ENCODE measurements around the gene SRPRB. TPM values are rescaled to one million over a fixed set of nuclear protein-coding genes. Genes with fewer than 3 reads are reported as not detected.

The SRPRB gene
- total RNA-seq, 1 donor from 2014 or later = 61.5 TPM

DNA sequence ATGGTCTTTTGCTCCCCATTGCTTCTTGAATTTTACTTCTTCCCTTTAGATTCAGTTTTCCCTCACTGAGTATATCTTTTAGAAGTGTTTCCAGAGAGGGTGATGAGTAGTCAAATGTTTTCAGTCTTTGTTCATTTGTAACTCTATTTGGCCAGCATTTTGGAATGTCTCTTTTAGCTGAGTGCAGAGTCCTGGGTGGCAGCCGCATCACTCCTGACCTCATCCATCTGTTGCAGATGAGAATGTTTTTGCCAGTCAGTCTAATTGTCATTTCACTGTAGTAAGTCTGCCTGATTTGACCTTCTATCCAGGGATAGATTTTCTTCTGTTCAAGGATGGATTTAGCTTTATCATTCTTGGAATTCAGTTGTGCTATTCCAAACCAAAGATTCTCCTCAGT lies 7.3 kb downstream of the SRPRB start:
- Mint-ChIP-seq H3K9me3 (no peaks in the 10 kb centered on the region), H3K27me3 (ENCODE audit: low read depth) (no peaks in the 10 kb centered on the region), H3K27ac (ENCODE audit: unreplicated experiment) (no peak overlapping the region), H3K4me1 (no peaks in the 10 kb centered on the region), H3K36me3 (ENCODE audit: low read depth) (no peaks in the 10 kb centered on the region), H3K4me3 (no peak overlapping the region)
- DNase-seq (ENCODE audit: low read depth, low spot score) = no peak
- TF ChIP-seq, protein P1, sequence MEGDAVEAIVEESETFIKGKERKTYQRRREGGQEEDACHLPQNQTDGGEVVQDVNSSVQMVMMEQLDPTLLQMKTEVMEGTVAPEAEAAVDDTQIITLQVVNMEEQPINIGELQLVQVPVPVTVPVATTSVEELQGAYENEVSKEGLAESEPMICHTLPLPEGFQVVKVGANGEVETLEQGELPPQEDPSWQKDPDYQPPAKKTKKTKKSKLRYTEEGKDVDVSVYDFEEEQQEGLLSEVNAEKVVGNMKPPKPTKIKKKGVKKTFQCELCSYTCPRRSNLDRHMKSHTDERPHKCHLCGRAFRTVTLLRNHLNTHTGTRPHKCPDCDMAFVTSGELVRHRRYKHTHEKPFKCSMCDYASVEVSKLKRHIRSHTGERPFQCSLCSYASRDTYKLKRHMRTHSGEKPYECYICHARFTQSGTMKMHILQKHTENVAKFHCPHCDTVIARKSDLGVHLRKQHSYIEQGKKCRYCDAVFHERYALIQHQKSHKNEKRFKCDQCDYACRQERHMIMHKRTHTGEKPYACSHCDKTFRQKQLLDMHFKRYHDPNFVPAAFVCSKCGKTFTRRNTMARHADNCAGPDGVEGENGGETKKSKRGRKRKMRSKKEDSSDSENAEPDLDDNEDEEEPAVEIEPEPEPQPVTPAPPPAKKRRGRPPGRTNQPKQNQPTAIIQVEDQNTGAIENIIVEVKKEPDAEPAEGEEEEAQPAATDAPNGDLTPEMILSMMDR (conservative IDR thresholded peaks at IDR 0.05) = no peak

DNA sequence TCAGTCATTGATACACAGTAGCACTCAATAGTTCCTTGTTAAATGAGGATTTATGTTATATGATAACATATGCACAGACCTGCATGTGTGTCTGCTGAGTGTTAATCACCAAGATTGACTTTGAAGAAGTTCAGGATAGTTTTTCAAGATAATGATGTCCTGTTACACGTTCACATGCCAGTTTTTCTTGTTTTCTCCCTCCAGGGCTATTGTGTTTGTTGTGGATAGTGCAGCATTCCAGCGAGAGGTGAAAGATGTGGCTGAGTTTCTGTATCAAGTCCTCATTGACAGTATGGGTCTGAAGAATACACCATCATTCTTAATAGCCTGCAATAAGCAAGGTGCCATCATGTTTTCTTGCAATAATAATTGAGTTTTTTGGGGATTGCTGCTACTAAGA lies 9.8 kb downstream of the SRPRB start:
- DNase-seq (ENCODE audit: low read depth, low spot score) = no peak
- Mint-ChIP-seq H3K27ac (ENCODE audit: unreplicated experiment) (no peak overlapping the region), H3K9me3 (no peaks in the 10 kb centered on the region), H3K36me3 (ENCODE audit: low read depth) (no peaks in the 10 kb centered on the region), H3K4me3 (no peak overlapping the region), H3K4me1 (no peaks in the 10 kb centered on the region), H3K27me3 (ENCODE audit: low read depth) (no peaks in the 10 kb centered on the region)
- TF ChIP-seq, protein P1 (conservative IDR thresholded peaks at IDR 0.05) = no peak

GRCh38 chr3:133820129-133820528 lies 14.5 kb downstream of the SRPRB start:
- Mint-ChIP-seq H3K9me3 (no peaks in the 10 kb centered on the region), H3K36me3 (ENCODE audit: low read depth) (peaks cover 24% of the 10 kb centered on the region), H3K4me3 (no peak overlapping the region), H3K27ac (ENCODE audit: unreplicated experiment) (no peak overlapping the region), H3K27me3 (ENCODE audit: low read depth) (no peaks in the 10 kb centered on the region), H3K4me1 (peaks cover 5% of the 10 kb centered on the region)
- TF ChIP-seq, protein P1 (conservative IDR thresholded peaks at IDR 0.05) = no peak
- no peak for DNase-seq (ENCODE audit: low read depth, low spot score)

DNA sequence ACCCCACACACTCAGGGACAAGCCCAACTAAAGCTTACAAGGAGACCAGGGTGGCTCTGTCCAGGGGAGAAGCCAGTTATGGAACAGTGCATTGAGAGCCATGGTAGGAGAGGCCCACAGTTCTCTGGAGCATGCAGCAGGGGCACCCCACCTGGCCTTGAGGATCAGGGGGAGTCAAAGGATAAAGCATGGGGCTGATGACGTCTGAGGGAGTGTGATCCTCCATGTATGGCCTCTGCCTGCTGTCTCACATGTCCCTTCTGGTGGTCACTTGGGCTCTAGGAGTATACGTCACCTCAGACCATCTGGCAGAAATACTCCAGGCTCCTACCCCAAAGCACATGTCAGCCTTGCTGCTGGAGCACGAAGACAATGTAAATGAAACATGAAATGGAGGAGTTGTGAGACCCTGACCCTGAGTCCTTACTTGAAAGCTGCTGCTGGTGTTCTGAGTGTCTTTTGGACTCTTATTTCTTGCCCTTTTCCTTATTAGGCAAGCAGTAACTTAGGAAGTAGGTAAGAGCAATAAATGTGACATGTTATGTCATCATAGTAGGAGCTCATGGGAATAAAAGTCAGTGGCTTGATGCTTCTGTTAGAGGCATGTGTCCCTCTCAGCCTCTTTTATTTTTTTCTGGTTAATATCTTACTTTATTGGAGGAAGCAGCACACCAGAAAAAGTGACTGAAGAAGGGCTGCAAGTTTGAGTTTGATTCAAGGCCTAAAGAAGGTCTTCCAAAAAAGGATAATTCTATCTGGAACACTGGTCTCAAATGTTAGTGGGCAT lies 15.5 kb downstream of the SRPRB start:
- Mint-ChIP-seq H3K27ac (ENCODE audit: unreplicated experiment) (no peak overlapping the region), H3K9me3 (no peaks in the 10 kb centered on the region), H3K4me3 (no peak overlapping the region), H3K4me1 (peaks cover 5% of the 10 kb centered on the region), H3K36me3 (ENCODE audit: low read depth) (peaks cover 31% of the 10 kb centered on the region), H3K27me3 (ENCODE audit: low read depth) (no peaks in the 10 kb centered on the region)
- TF ChIP-seq, protein P1 (conservative IDR thresholded peaks at IDR 0.05) = no peak
- no peak for DNase-seq (ENCODE audit: low read depth, low spot score)

GRCh38 chr3:133821767-133822638 lies 16.4 kb downstream of the SRPRB start:
- Mint-ChIP-seq H3K27ac (ENCODE audit: unreplicated experiment) (peak overlapping the region; percentile 14), H3K4me1 (peaks cover 5% of the 10 kb centered on the region)
- TF ChIP-seq, protein P1 (conservative IDR thresholded peaks at IDR 0.05) = no peak

More at GRCh38 chr3:133821767-133822638, 16.4 kb downstream of the SRPRB start:
- Mint-ChIP-seq H3K27me3 (ENCODE audit: low read depth) (no peaks in the 10 kb centered on the region), H3K36me3 (ENCODE audit: low read depth) (peaks cover 34% of the 10 kb centered on the region), H3K9me3 (no peaks in the 10 kb centered on the region), H3K4me3 (no peak overlapping the region)
- DNase-seq (ENCODE audit: low read depth, low spot score) = no peak

All from neural crest cell (in vitro differentiated cells).